Prostate gland (tissue), 2 donors: ENCODE measurements around the gene SEC24D. TPM values are rescaled to one million over a fixed set of nuclear protein-coding genes. Genes with fewer than 3 reads are reported as not detected.

Source experiments
- DNase-seq: peaks from one replicate; pipeline ENCODE4 v3.0.0-alpha.2; 2019; ENCODE audit warnings: low spot score
- H3K27ac ChIP-seq, 2 donors: fragments of 200-600 bp; sonication (generic); 2 replicates each; pipeline ENCODE4 v1.5.1; 2017 to 2019
- H3K27me3 ChIP-seq: fragments of 200-600 bp; sonication (generic); replicated peaks from 2 replicates; pipeline ENCODE4 v1.5.1; 2019; ENCODE audit not compliant: insufficient read depth
- H3K36me3 ChIP-seq, 2 donors: fragments of 200-600 bp; sonication (generic); 1 replicate in 1 of 2; 2 replicates in 1 of 2; pipeline versions ENCODE4 v1.5.1 to v1.8.1; 2017 to 2019
- H3K4me1 ChIP-seq: fragments of 200-600 bp; sonication (generic); replicated peaks from 2 replicates; pipeline ENCODE4 v1.5.1; 2019
- H3K4me3 ChIP-seq, 2 donors: fragments of 200-600 bp; sonication (generic); 2 replicates each; pipeline ENCODE4 v1.5.1; 2017 to 2019
- H3K9me3 ChIP-seq: fragments of 200-600 bp; sonication (generic); 2 replicates; pipeline ENCODE4 v1.5.1; 2017
- CTCF ChIP-seq, 4 experiments: fragments of 200-600 bp in 2 of 4; fragments of 450-650 bp in 2 of 4; sonication (generic) in 2 of 4; IDR thresholded peaks; 1 replicate in 3 of 4; 2 replicates in 1 of 4; pipeline ENCODE4 v1.5.1; 2016 to 2019; ENCODE audit warnings: antibody characterized with exemption in 4 of 4, mild to moderate bottlenecking in 2 of 4, moderate library complexity in 2 of 4
- POLR2A ChIP-seq: fragments of 450-650 bp; IDR thresholded peaks from one replicate; pipeline ENCODE4 v1.6.1; 2016; ENCODE audit warnings: antibody characterized with exemption, mild to moderate bottlenecking
- POLR2AphosphoS5 ChIP-seq: sonication (generic); formaldehyde crosslinking; IDR thresholded peaks from one replicate; pipeline ENCODE4 v1.6.1; 2017; ENCODE audit warnings: antibody characterized with exemption
- WGBS: methylation state at CpG from one replicate; pipeline ENCODE4 v1.1.5; 2018; 5-methylcytosine and 5-hydroxymethylcytosine counted together
- intact Hi-C: fragments of 100-400 bp; cut with DNase I; formaldehyde crosslinking; loops from one replicate; pipeline ENCODE4 v1.14.2; 2022
- total RNA-seq, 2 donors: library from RNA; depleted of rRNA; stranded (reverse); fragments of >200 nt; gene quantifications; one replicate each; pipeline ENCODE4 v1.1.0, GENCODE V29; 2016

Gene SEC24D
- total RNA-seq, 2 donors from 2014 or later = 31.5 to 34.9 TPM

DNA sequence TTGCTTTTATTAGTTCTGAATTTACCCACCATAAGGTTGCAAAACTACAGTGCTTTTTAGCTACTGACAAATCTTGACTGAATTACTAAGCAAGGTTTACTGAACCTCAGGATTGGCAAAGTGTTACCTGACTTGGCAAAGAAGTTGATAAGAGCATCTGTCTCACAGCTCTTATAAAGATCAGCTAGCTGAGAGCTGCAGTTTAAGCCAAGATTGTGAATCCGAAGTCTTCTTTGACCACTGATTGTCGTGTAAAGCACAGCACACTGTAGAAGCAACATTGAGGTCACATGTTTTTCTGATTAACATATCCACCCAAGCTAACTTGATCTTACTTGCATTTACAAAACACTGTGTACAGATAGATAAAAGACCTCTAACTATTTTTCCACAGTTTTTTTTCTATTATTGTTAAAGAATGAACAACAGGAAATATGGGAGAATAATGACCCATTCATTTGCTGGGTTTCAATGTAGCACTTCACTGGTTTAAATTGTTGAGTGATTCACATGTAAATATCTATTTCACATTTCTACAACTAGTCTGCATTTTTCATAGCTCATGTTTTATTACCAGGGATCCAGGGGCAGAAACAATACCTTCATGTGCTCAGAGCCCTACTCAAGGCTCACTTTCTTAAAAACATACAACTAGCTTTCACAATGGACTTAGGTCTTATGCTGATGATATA lies 96.8 kb downstream of the SEC24D start:
- H3K27ac ChIP-seq = peak overlapping the region in 1 of 2 donors; percentile 3
- H3K4me1 ChIP-seq = no peaks in the 10 kb centered on the region

GRCh38 chr4:118738090-118738489 lies 97.8 kb downstream of the SEC24D start:
- Histone ChIP-seq H3K27me3 (no peaks in the 10 kb centered on the region), H3K4me3 (no peak overlapping the region), H3K9me3 (no peaks in the 10 kb centered on the region), H3K36me3 (no peaks in the 10 kb centered on the region), H3K4me1 (no peaks in the 10 kb centered on the region), H3K27ac (no peak overlapping the region)
- 33% methylated on average over 3 of the region's 3 CpGs for WGBS
- no peak for DNase-seq
- intact Hi-C loops = loop anchor here (5.0 kb wide), 1 partner anchor 554 kb away; no protein-coding TSS in a partner anchor
- TF ChIP-seq POLR2AphosphoS5 = no peak
- TF ChIP-seq CTCF (IDR thresholded peaks at IDR 0.05) = no peak
- no peak for TF ChIP-seq POLR2A

More for the DNA sequence above, 96.8 kb downstream of the SEC24D start:
- no peaks in the 10 kb centered on the region for H3K27me3 ChIP-seq
- intact Hi-C loops = loop anchor here (5.0 kb wide), 1 partner anchor 553 kb away; no protein-coding TSS in a partner anchor
- TF ChIP-seq CTCF (IDR thresholded peaks at IDR 0.05) = no peak
- TF ChIP-seq POLR2A = no peak
- TF ChIP-seq POLR2AphosphoS5 = no peak
- H3K4me3 ChIP-seq = no peak overlapping the region
- no peaks in the 10 kb centered on the region for H3K36me3 ChIP-seq
- no peak for DNase-seq
- 18% methylated on average over 2 of the region's 2 CpGs for WGBS
- H3K9me3 ChIP-seq = no peaks in the 10 kb centered on the region

- Histone ChIP-seq H3K4me3 (no peak overlapping the region), H3K36me3 (no peaks in the 10 kb centered on the region), H3K27me3 (no peaks in the 10 kb centered on the region), H3K27ac (no peak overlapping the region), H3K9me3 (no peaks in the 10 kb centered on the region), H3K4me1 (no peaks in the 10 kb centered on the region)
- TF ChIP-seq POLR2AphosphoS5 (no peak), CTCF (IDR thresholded peaks at IDR 0.05) (no peak), POLR2A (no peak)
- intact Hi-C loops = loop anchor here (5.0 kb wide), 1 partner anchor 555 kb away; no protein-coding TSS in a partner anchor
- DNase-seq = no peak
These were observed 99.0 kb downstream of the SEC24D start for GRCh38 chr4:118736900-118737299.

DNA sequence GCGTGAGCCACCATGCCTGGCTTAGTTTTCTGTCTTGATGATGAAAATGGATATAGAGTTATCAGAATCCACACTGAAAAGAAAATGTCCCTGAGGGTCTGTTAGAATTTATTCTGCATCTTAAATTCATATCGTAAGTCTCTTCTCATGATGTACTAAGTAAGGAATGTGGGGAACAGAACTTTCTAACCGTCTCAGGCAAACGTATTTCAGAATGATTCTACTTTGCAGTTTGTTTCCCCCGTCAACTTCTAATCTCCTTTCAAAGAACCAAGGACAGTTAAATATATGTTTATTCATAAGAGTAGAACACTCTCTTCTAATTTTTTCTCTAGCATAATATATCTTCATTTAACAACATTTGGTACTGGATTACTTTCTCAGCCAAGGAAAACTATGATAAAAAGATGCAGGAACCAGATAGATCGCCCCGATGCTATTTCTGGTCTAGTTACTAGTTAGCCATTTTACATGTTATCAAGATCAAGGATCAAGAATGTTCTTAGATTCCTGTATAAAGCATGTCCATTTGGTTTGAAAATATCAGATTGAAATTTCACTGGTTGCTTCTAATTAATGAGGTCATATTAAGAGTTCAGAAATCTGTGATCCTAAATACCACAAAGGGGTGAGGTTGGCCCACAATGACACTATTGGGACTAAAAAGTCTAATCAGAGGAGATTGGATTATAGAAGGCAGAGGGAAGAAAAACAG lies 101.3 kb downstream of the SEC24D start:
- no peak overlapping the region for H3K27ac ChIP-seq
- H3K4me3 ChIP-seq = no peak overlapping the region
- no peaks in the 10 kb centered on the region for H3K4me1 ChIP-seq
- no peak for TF ChIP-seq POLR2A
- TF ChIP-seq POLR2AphosphoS5 = no peak
- no peak for TF ChIP-seq CTCF (IDR thresholded peaks at IDR 0.05)
- WGBS = 56% methylated on average over 7 of the region's 7 CpGs
- H3K9me3 ChIP-seq = no peaks in the 10 kb centered on the region
- DNase-seq = no peak
- H3K36me3 ChIP-seq = no peaks in the 10 kb centered on the region
- intact Hi-C loops = loop anchor here (5.0 kb wide), 1 partner anchor 558 kb away; no protein-coding TSS in a partner anchor
- no peaks in the 10 kb centered on the region for H3K27me3 ChIP-seq
